Measurements from ENCODE around the gene MCTP1.

- TF ChIP-seq CTCF (IDR thresholded peaks at IDR 0.05), result no peak
- no peak for TF ChIP-seq POLR2A (IDR thresholded peaks at IDR 0.05)
- no peak for TF ChIP-seq EP300 (IDR thresholded peaks at IDR 0.05)
These were observed 429.4 kb downstream of the MCTP1 start for GRCh38 chr5:94855543-94855942.

Measured in tibial nerve (tissue), 4 donors.